ENCODE data around the gene HCK.

The HCK gene

GRCh38 chr20:32052090-32052777 is at the start of gene HCK:
TSS of gene HCK (plus strand) at chr20:32052242.
- DNase-seq: peak; percentile 39

- no peak for DNase-seq
Observed at GRCh38 chr20:32003325-32003724, 48.7 kb upstream of the HCK start.

- DNase-seq: no peak
Observed at GRCh38 chr20:32004963-32005362, 47.1 kb upstream of the HCK start.

- DNase-seq: no peak
Observed at GRCh38 chr20:32006053-32006452, 46.0 kb upstream of the HCK start.

- DNase-seq: no peak
Observed at GRCh38 chr20:32006841-32007786, 44.9 kb upstream of the HCK start.

- DNase-seq: no peak
Observed at GRCh38 chr20:32007787-32008616, 44.0 kb upstream of the HCK start.

GRCh38 chr20:32009564-32009963 is 42.5 kb upstream of the HCK start:
- no peak for DNase-seq

- no peak for DNase-seq
Observed at GRCh38 chr20:32010101-32010500, 41.9 kb upstream of the HCK start, which contains the start of gene CCM2L. TSS of gene CCM2L (plus strand) at chr20:32010438. CDS start at chr20:32010455, 17 bp downstream.

GRCh38 chr20:32010666-32011065 is 41.4 kb upstream of the HCK start:
- DNase-seq: no peak

- no peak for DNase-seq
Observed at GRCh38 chr20:32012159-32012688, 39.8 kb upstream of the HCK start.

GRCh38 chr20:32013326-32013725 is 38.7 kb upstream of the HCK start:
- DNase-seq: no peak

- no peak for DNase-seq
Observed at GRCh38 chr20:32017711-32018251, 34.3 kb upstream of the HCK start.

GRCh38 chr20:32018269-32019155 is 33.5 kb upstream of the HCK start:
- DNase-seq: peak; percentile 62

GRCh38 chr20:32019156-32019510 is 32.9 kb upstream of the HCK start:
- no peak for DNase-seq

- DNase-seq: no peak
Observed at GRCh38 chr20:32019563-32020463, 32.2 kb upstream of the HCK start.

GRCh38 chr20:32021091-32021490 is 31.0 kb upstream of the HCK start:
- no peak for DNase-seq

- no peak for DNase-seq
Observed at GRCh38 chr20:32024683-32025295, 27.3 kb upstream of the HCK start.

- no peak for DNase-seq
Observed at GRCh38 chr20:32027643-32028042, 24.4 kb upstream of the HCK start.

GRCh38 chr20:32028647-32029372 is 23.2 kb upstream of the HCK start:
- no peak for DNase-seq
